Progenitor cell of endocrine pancreas (in vitro differentiated cells): Measurements from ENCODE around the gene CCNI2. TPM values are rescaled to one million over a fixed set of nuclear protein-coding genes. Genes with fewer than 3 reads are reported as not detected.

ENCODE experiments used
- DNase-seq: peaks from one replicate; pipeline ENCODE4 v3.0.0; 2021; ENCODE audit warnings: low spot score; ENCODE audit not compliant: unreplicated experiment
- H3K27ac Mint-ChIP-seq: 2 replicates; pipeline ENCODE4 v1.8.0; 2021; ENCODE audit warnings: mild to moderate bottlenecking, moderate library complexity, mixed read lengths
- H3K27me3 Mint-ChIP-seq: 2 replicates; pipeline ENCODE4 v1.8.0; 2021; ENCODE audit warnings: mixed read lengths
- H3K36me3 Mint-ChIP-seq: 2 replicates; pipeline ENCODE4 v1.8.0; 2022; ENCODE audit warnings: mixed read lengths; ENCODE audit not compliant: insufficient read depth
- H3K4me1 Mint-ChIP-seq: 2 replicates; pipeline ENCODE4 v1.8.0; 2021; ENCODE audit warnings: low read depth, mixed read lengths
- H3K4me3 Mint-ChIP-seq: 2 replicates; pipeline ENCODE4 v1.8.0; 2021; ENCODE audit warnings: low read depth, mild to moderate bottlenecking, moderate library complexity, mixed read lengths
- H3K9me3 Mint-ChIP-seq: 2 replicates; pipeline ENCODE4 v1.8.0; 2021; ENCODE audit warnings: low read depth, mixed read lengths
- total RNA-seq: library from RNA; stranded (reverse); gene quantifications from 2 replicates; pipeline ENCODE4 v1.2.1, GENCODE V29; 2021
- TF ChIP-seq, protein P1 (sequence below): fragments of 200-600 bp; sonication (generic); IDR thresholded peaks from one replicate; pipeline ENCODE4 v1.5.0; 2021; ENCODE audit warnings: antibody characterized with exemption, mild to moderate bottlenecking; ENCODE audit not compliant: unreplicated experiment

CCNI2 gene
- total RNA-seq, 1 donor from 2014 or later, result 0.36 TPM

DNA sequence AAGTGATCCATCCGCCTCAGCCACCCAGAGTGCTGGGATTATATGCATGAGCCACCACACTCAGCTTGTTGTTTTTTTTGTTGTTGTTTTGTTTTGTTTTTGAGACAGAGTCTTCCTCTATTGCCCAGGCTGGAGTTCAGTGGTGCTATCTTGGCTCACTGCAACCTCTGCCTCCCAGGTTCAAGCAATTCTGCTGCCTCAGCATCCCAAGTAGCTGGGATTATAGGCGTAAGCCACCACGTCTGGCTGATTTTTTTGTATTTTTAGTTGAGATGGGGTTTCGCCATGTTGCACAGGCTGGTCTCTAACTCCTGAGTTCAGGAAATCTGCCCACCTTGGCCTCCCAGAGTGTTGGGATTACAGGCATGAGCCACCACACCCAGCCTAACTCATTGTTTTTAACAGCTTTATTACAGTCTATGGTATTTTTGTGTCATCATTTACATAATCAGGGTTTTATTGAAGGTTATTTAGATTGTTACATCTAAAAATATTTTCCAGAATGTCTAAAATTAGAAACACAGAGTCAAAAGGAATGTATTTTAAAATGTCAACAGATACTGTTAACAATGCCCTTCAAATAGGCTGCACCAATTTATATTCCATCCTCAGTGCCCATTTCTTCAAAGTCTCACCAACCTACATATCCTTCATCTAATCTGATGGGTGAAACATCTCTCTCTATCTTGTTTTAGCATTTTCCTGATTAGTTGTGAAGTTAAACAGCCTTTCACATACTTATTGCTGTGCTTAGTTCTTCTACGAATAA is 28.5 kb upstream of the CCNI2 start:
- Mint-ChIP-seq H3K27ac (no peak overlapping the region), H3K36me3 (peaks cover 18% of the 10 kb centered on the region), H3K4me3 (no peak overlapping the region), H3K9me3 (no peaks in the 10 kb centered on the region), H3K27me3 (no peaks in the 10 kb centered on the region), H3K4me1 (no peaks in the 10 kb centered on the region)
- DNase-seq, result no peak
- TF ChIP-seq, protein P1, sequence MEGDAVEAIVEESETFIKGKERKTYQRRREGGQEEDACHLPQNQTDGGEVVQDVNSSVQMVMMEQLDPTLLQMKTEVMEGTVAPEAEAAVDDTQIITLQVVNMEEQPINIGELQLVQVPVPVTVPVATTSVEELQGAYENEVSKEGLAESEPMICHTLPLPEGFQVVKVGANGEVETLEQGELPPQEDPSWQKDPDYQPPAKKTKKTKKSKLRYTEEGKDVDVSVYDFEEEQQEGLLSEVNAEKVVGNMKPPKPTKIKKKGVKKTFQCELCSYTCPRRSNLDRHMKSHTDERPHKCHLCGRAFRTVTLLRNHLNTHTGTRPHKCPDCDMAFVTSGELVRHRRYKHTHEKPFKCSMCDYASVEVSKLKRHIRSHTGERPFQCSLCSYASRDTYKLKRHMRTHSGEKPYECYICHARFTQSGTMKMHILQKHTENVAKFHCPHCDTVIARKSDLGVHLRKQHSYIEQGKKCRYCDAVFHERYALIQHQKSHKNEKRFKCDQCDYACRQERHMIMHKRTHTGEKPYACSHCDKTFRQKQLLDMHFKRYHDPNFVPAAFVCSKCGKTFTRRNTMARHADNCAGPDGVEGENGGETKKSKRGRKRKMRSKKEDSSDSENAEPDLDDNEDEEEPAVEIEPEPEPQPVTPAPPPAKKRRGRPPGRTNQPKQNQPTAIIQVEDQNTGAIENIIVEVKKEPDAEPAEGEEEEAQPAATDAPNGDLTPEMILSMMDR, result no peak

DNA sequence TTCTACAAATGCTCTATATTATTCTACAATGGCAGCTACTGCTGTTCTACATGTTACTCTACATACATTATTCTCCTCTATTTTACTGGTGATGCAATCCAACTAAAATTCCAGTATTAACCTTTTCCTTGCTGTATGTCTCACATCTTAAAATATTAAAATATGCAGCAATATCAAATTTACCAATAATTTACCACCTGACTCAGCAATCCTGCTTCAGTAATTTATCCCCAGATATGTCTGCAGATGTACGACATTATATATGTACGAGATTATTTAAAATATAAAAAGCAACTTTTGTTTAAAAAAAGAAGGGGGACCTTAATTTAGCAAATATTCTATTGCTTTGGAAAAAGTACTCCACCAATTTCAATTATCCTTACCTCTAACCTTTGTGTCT is 21.5 kb upstream of the CCNI2 start:
- H3K9me3 Mint-ChIP-seq, result no peaks in the 10 kb centered on the region
- H3K4me3 Mint-ChIP-seq, result no peak overlapping the region
- no peak overlapping the region for H3K27ac Mint-ChIP-seq
- no peak for DNase-seq
- no peaks in the 10 kb centered on the region for H3K27me3 Mint-ChIP-seq
- TF ChIP-seq, protein P1, result no peak
- H3K36me3 Mint-ChIP-seq, result peaks cover 20% of the 10 kb centered on the region
- H3K4me1 Mint-ChIP-seq, result no peaks in the 10 kb centered on the region

DNA sequence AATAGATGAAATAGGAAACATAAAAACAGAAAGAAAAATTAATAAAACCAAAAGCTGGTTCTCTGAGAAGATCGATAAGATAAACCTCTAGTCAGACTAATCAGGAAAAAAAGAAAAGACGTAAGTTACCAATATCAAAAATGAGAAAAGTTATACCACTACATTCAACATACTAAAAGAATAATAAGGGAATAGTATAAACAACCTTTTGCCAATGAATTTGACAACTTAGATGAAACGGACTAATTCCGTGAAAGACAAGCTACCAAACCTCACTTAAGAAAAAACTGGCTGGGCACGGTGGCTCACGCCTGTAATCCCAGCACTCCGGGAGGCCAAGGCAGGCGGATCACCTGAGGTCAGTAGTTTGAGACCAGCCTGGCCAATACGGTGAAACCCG is 17.3 kb upstream of the CCNI2 start:
- peaks cover 13% of the 10 kb centered on the region for H3K4me1 Mint-ChIP-seq
- TF ChIP-seq, protein P1, result no peak
- no peak overlapping the region for H3K4me3 Mint-ChIP-seq
- H3K36me3 Mint-ChIP-seq, result peaks cover 11% of the 10 kb centered on the region
- H3K27me3 Mint-ChIP-seq, result no peaks in the 10 kb centered on the region
- no peaks in the 10 kb centered on the region for H3K9me3 Mint-ChIP-seq
- H3K27ac Mint-ChIP-seq, result no peak overlapping the region
- DNase-seq, result no peak

DNA sequence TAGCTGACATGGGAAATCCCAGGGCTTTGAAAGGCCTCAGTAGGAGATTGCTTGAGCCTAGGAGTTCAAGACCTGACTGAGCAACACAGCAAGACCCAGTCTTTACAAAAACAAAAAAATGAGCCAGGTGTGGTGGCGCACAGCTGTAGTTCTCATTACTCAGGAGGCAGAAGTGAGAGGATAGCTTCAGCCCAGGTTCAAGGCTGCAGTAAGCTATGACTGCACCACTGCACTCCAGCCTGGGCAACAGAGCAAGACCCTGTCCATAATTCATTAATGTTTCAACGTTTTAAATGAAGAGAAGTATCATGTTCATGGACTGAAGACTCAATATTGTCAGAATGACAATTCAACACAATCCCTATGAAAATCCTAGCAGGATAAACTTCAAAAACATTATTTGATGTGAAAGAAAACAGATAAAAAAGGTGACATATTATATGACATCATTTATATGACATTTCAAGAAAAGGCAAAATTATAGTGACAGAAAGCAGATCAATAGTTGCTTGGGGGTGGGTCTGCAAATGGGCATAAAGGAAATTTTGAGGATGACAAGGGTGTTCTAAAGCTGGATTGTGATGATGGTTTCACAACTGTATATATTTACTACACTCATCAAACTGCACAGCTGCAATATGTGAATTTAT is 13.6 kb upstream of the CCNI2 start:
- Mint-ChIP-seq H3K4me1 (peaks cover 29% of the 10 kb centered on the region), H3K36me3 (peaks cover 8% of the 10 kb centered on the region), H3K27me3 (no peaks in the 10 kb centered on the region), H3K4me3 (no peak overlapping the region), H3K9me3 (no peaks in the 10 kb centered on the region), H3K27ac (no peak overlapping the region)
- TF ChIP-seq, protein P1, result no peak
- DNase-seq, result no peak

DNA sequence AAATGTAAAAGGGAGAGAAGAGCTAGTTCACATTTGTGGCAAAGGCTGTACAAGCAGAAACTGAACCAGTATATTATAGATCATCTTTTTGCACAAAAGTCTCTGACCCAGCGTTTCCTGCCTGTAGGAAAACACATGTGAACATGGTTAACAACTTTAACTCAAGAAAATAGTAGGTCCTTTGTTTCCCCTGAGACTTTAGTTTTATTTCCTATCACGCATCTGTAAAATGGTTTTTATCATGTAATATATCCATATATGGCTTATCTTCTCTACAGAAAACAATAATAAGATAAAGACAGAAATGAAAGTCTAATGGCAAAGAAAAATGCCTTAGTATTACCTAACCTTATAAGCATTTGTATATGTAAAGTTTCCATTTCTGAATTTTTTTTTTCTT is 12.5 kb upstream of the CCNI2 start:
- H3K4me1 Mint-ChIP-seq, result peaks cover 29% of the 10 kb centered on the region
- DNase-seq, result no peak
- H3K9me3 Mint-ChIP-seq, result no peaks in the 10 kb centered on the region
- TF ChIP-seq, protein P1, result no peak
- peaks cover 7% of the 10 kb centered on the region for H3K36me3 Mint-ChIP-seq
- H3K27ac Mint-ChIP-seq, result no peak overlapping the region
- H3K27me3 Mint-ChIP-seq, result peaks cover 6% of the 10 kb centered on the region
- no peak overlapping the region for H3K4me3 Mint-ChIP-seq
